AG04450 (cell line): Measurements from ENCODE around the gene MYO1D. TPM values are rescaled to one million over a fixed set of nuclear protein-coding genes. Genes with fewer than 3 reads are reported as not detected.

ENCODE experiments used
- CTCF ChIA-PET: fragments of 300-600, 350-600 bp; formaldehyde crosslinking; extraction: SDS; loops from one replicate; lab custom pipeline; 2022; ENCODE audit warnings: antibody characterized with exemption, inconsistent platforms; lab: Charles Lee
- POLR2A ChIA-PET: fragments of 350-600 bp; formaldehyde crosslinking; extraction: SDS; loops from one replicate; lab custom pipeline; 2021; ENCODE audit warnings: antibody characterized with exemption, inconsistent platforms; lab: Yijun Ruan, JAX
- DNase-seq: peaks from one replicate; pipeline ENCODE4 v3.0.0-alpha.2; 2011; ENCODE audit warnings: low read depth, low spot score
- H3K27ac ChIP-seq: one replicate; pipeline ENCODE4 v1.5.1; 2012; ENCODE audit warnings: low read depth, low read length, control low read depth
- H3K27me3 ChIP-seq: one replicate; pipeline ENCODE4 v1.6.0; 2012; ENCODE audit warnings: low read length; ENCODE audit not compliant: control insufficient read depth, insufficient read depth
- H3K4me3 ChIP-seq: 2 replicates; pipeline ENCODE4 v1.5.1; 2011; ENCODE audit warnings: mild to moderate bottlenecking, low read depth, low read length, control low read depth
- H3K9me3 ChIP-seq: 2 replicates; pipeline ENCODE4 v1.5.1; 2012; ENCODE audit warnings: low read length; ENCODE audit not compliant: control insufficient read depth, insufficient read depth
- CTCF ChIP-seq: IDR thresholded peaks from 2 replicates; pipeline ENCODE4 v1.5.1; 2011; ENCODE audit warnings: low read depth, low read length, control low read depth, inconsistent platforms
- polyA plus RNA-seq: library from polyadenylated mRNA; depleted of rRNA; stranded (reverse); fragments of >200 nt; gene quantifications from 2 replicates; pipeline ENCODE4 v1.2.3, GENCODE V29; 2011

Gene MYO1D
- polyA plus RNA-seq, 1 experiment, result 1.1 TPM

DNA sequence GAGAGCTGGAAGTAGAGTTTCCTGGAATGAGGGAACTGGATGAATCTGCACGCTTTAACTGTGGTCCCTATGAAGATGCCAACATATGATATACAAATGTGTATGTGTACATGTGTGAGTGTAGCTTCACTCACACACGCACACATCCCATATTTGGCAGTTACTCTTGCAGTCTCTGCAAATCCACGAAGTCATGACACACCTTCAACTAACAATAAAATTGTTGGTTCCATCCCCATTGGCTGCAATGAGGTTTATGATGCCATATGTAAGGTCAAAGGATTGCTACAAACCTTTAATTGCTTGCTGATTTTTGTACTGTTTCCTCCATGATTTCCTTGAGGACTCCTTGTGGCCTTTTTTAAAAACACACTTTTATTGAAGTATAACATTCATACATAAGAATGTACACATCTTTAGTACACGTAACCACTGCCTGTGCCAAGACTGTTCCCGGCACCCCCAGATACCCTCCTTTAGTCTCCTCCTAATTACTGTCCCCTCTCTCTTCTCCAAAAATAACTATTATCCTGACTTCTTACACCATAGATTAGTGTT is 22.0 kb downstream of the MYO1D start:
- ChIA-PET CTCF (interaction anchor here (0.9 to 1.3 kb wide), 3 partner anchors 23 to 194 kb away, joined by 3 to 9 read pairs (median 3); partner anchors contain the start of gene MYO1D), POLR2A (no interaction called here)
- TF ChIP-seq CTCF, result no peak

GRCh38 chr17:32854207-32854606 is 22.7 kb downstream of the MYO1D start:
- no peak overlapping the region for H3K4me3 ChIP-seq
- no peak for TF ChIP-seq CTCF
- no peaks in the 10 kb centered on the region for H3K9me3 ChIP-seq
- H3K27me3 ChIP-seq, result no peaks in the 10 kb centered on the region
- ChIA-PET POLR2A (no interaction called here), CTCF (interaction anchor here (0.9 to 1.3 kb wide), 3 partner anchors 23 to 195 kb away, joined by 3 to 9 read pairs (median 3); partner anchors contain the start of gene MYO1D)
- no peak overlapping the region for H3K27ac ChIP-seq
- no peak for DNase-seq

More for the DNA sequence above, 22.0 kb downstream of the MYO1D start:
- H3K27ac ChIP-seq, result no peak overlapping the region
- no peaks in the 10 kb centered on the region for H3K9me3 ChIP-seq
- no peak for DNase-seq
- H3K4me3 ChIP-seq, result no peak overlapping the region
- H3K27me3 ChIP-seq, result no peaks in the 10 kb centered on the region

DNA sequence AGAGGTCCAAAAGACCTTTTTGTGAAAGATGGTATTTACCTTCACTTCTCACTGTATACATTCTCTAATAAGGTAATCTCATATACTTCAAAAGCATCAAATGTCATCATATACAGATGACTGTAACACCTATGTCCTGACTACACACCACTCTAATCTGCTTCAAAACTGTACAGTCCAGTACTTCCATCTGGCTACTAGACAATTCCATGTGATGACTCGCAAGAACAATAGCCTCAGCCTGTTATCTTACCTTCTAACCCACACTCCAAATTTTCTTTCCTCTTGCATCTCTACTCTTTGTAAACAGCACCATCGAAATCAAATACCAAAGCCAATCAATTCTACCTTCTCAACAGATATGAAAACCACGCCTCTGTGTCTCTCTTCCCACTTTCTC is 24.1 kb downstream of the MYO1D start:
- no peak overlapping the region for H3K27ac ChIP-seq
- no peak overlapping the region for H3K4me3 ChIP-seq
- no peak for TF ChIP-seq CTCF
- ChIA-PET POLR2A (no interaction called here), CTCF (no interaction called here)
- H3K9me3 ChIP-seq, result no peaks in the 10 kb centered on the region
- H3K27me3 ChIP-seq, result no peaks in the 10 kb centered on the region
- DNase-seq, result no peak

GRCh38 chr17:32849879-32850278 is 27.0 kb downstream of the MYO1D start:
- Histone ChIP-seq H3K27ac (no peak overlapping the region), H3K9me3 (no peaks in the 10 kb centered on the region), H3K4me3 (no peak overlapping the region), H3K27me3 (no peaks in the 10 kb centered on the region)
- CTCF ChIA-PET, result no interaction called here
- POLR2A ChIA-PET, result no interaction called here
- TF ChIP-seq CTCF, result no peak
- DNase-seq, result no peak

- no peak overlapping the region for H3K27ac ChIP-seq
- ChIA-PET POLR2A (no interaction called here), CTCF (no interaction called here)
- H3K27me3 ChIP-seq, result no peaks in the 10 kb centered on the region
- TF ChIP-seq CTCF, result no peak
- H3K9me3 ChIP-seq, result no peaks in the 10 kb centered on the region
- no peak overlapping the region for H3K4me3 ChIP-seq
- no peak for DNase-seq
Observed at GRCh38 chr17:32847977-32848376, 28.9 kb downstream of the MYO1D start.
